ENCODE measurements around the gene SRBD1. TPM values are rescaled to one million over a fixed set of nuclear protein-coding genes. Genes with fewer than 3 reads are reported as not detected.

Gene SRBD1
- total and polyA plus RNA-seq, 2 donors (not counting 1 experiment from before 2014, with no cell fraction given) = 9.6 to 18.7 TPM

- H3K4me2 ChIP-seq (ENCODE audit: extremely low read depth, insufficient read depth, low read length) = no peak overlapping the region
- H3K27me3 ChIP-seq (ENCODE audit: control insufficient read depth, insufficient read depth, low read length) = no peaks in the 10 kb centered on the region
- no peak for TF ChIP-seq CTCF (conservative IDR thresholded peaks at IDR 0.05 in 1 of 2, IDR thresholded peaks at IDR 0.05 in 1 of 2; ENCODE audit: low read depth in 1 of 2, low read length in 2 of 2)
- no peak for TF ChIP-seq EZH2 (IDR thresholded peaks at IDR 0.05; ENCODE audit: low read length, missing control alignments)
- H3K9me3 ChIP-seq (ENCODE audit: control insufficient read depth, insufficient read depth, low read depth, low read length) = no peaks in the 10 kb centered on the region
- no peak overlapping the region for H2AFZ ChIP-seq (ENCODE audit: low read length)
- no peaks in the 10 kb centered on the region for H4K20me1 ChIP-seq (ENCODE audit: control insufficient read depth, extremely low read depth, insufficient read depth, low read length)
- H3K4me3 ChIP-seq (replicated peaks in 1 of 4; ENCODE audit: control extremely low read depth in 1 of 4, insufficient read depth in 1 of 4, low read depth in 3 of 4, low read length in 4 of 4) = no peak overlapping the region
- no peaks in the 10 kb centered on the region for H3K79me2 ChIP-seq (ENCODE audit: control insufficient read depth, insufficient read depth, low read length)
- no peak overlapping the region for H3K9ac ChIP-seq (ENCODE audit: insufficient read depth, low read length)
- H3K36me3 ChIP-seq (ENCODE audit: control insufficient read depth, insufficient read depth, low read length) = peaks cover 4% of the 10 kb centered on the region
- no peak overlapping the region for H3K27ac ChIP-seq (ENCODE audit: insufficient read depth, low read length)
- no peak for DNase-seq (ENCODE audit: low read depth in 2 of 2)
- H3K4me1 ChIP-seq (ENCODE audit: control insufficient read depth, extremely low read depth, insufficient read depth, low read length) = no peaks in the 10 kb centered on the region
Observed at GRCh38 chr2:45542013-45542412, 69.1 kb downstream of the SRBD1 start.

- no peaks in the 10 kb centered on the region for H3K27me3 ChIP-seq (ENCODE audit: control insufficient read depth, insufficient read depth, low read length)
- no peaks in the 10 kb centered on the region for H3K4me1 ChIP-seq (ENCODE audit: control insufficient read depth, extremely low read depth, insufficient read depth, low read length)
- no peak overlapping the region for H3K9ac ChIP-seq (ENCODE audit: insufficient read depth, low read length)
- H4K20me1 ChIP-seq (ENCODE audit: control insufficient read depth, extremely low read depth, insufficient read depth, low read length) = no peaks in the 10 kb centered on the region
- no peak overlapping the region for H3K27ac ChIP-seq (ENCODE audit: insufficient read depth, low read length)
- TF ChIP-seq CTCF (conservative IDR thresholded peaks at IDR 0.05 in 1 of 2, IDR thresholded peaks at IDR 0.05 in 1 of 2; ENCODE audit: low read depth in 1 of 2, low read length in 2 of 2) = no peak
- TF ChIP-seq EZH2 (IDR thresholded peaks at IDR 0.05; ENCODE audit: low read length, missing control alignments) = no peak
- no peak overlapping the region for H3K4me3 ChIP-seq (replicated peaks in 1 of 4; ENCODE audit: control extremely low read depth in 1 of 4, insufficient read depth in 1 of 4, low read depth in 3 of 4, low read length in 4 of 4)
- no peaks in the 10 kb centered on the region for H3K9me3 ChIP-seq (ENCODE audit: control insufficient read depth, insufficient read depth, low read depth, low read length)
- DNase-seq (ENCODE audit: low read depth in 2 of 2) = no peak
- peaks cover 4% of the 10 kb centered on the region for H3K36me3 ChIP-seq (ENCODE audit: control insufficient read depth, insufficient read depth, low read length)
- H3K79me2 ChIP-seq (ENCODE audit: control insufficient read depth, insufficient read depth, low read length) = no peaks in the 10 kb centered on the region
- no peak overlapping the region for H3K4me2 ChIP-seq (ENCODE audit: extremely low read depth, insufficient read depth, low read length)
- no peak overlapping the region for H2AFZ ChIP-seq (ENCODE audit: low read length)
Observed at GRCh38 chr2:45541450-45541849, 69.6 kb downstream of the SRBD1 start.

- Histone ChIP-seq H4K20me1 (ENCODE audit: control insufficient read depth, extremely low read depth, insufficient read depth, low read length) (no peaks in the 10 kb centered on the region), H3K4me3 (replicated peaks in 1 of 4; ENCODE audit: control extremely low read depth in 1 of 4, insufficient read depth in 1 of 4, low read depth in 3 of 4, low read length in 4 of 4) (no peak overlapping the region), H3K79me2 (ENCODE audit: control insufficient read depth, insufficient read depth, low read length) (no peaks in the 10 kb centered on the region), H3K9me3 (ENCODE audit: control insufficient read depth, insufficient read depth, low read depth, low read length) (no peaks in the 10 kb centered on the region), H3K27me3 (ENCODE audit: control insufficient read depth, insufficient read depth, low read length) (no peaks in the 10 kb centered on the region), H3K4me2 (ENCODE audit: extremely low read depth, insufficient read depth, low read length) (no peak overlapping the region), H3K4me1 (ENCODE audit: control insufficient read depth, extremely low read depth, insufficient read depth, low read length) (no peaks in the 10 kb centered on the region), H3K36me3 (ENCODE audit: control insufficient read depth, insufficient read depth, low read length) (peaks cover 4% of the 10 kb centered on the region), H3K9ac (ENCODE audit: insufficient read depth, low read length) (no peak overlapping the region), H2AFZ (ENCODE audit: low read length) (no peak overlapping the region), H3K27ac (ENCODE audit: insufficient read depth, low read length) (no peak overlapping the region)
- TF ChIP-seq CTCF (conservative IDR thresholded peaks at IDR 0.05 in 1 of 2, IDR thresholded peaks at IDR 0.05 in 1 of 2; ENCODE audit: low read depth in 1 of 2, low read length in 2 of 2) = no peak
- no peak for TF ChIP-seq EZH2 (IDR thresholded peaks at IDR 0.05; ENCODE audit: low read length, missing control alignments)
- no peak for DNase-seq (ENCODE audit: low read depth in 2 of 2)
Observed at GRCh38 chr2:45540942-45541341, 70.1 kb downstream of the SRBD1 start.

All from fibroblast of lung (primary cell).